GM12872 (cell line): ENCODE results near the gene CACNA1B.

Source experiments
- TF ChIP-seq, protein P1 (sequence below): IDR thresholded peaks from 3 replicates; pipeline ENCODE4 v1.5.1; 2011; ENCODE audit warnings: low read depth, mild to moderate bottlenecking, low read length, moderate library complexity; ENCODE audit not compliant: insufficient read depth

The CACNA1B gene

DNA sequence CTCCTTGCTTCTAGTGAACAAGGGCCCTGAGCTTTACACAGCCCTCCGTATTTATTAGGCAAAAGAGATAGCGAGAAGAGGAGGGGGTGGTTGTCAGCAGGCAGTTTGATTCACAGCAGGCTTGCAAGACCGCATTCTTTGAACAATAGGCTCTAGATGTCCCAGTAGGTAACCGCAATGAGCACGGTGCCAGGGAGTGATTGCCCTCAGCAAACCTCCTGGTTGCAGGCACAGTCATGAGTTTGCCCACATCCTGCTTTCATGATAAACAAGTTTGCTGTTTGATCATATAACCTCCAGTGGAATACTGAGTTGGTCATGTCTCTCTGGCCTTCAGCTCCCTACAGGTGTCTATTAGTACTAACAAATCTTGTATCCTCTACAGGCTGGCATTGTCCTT, 66.1 kb downstream of the CACNA1B start:
- TF ChIP-seq, protein P1, sequence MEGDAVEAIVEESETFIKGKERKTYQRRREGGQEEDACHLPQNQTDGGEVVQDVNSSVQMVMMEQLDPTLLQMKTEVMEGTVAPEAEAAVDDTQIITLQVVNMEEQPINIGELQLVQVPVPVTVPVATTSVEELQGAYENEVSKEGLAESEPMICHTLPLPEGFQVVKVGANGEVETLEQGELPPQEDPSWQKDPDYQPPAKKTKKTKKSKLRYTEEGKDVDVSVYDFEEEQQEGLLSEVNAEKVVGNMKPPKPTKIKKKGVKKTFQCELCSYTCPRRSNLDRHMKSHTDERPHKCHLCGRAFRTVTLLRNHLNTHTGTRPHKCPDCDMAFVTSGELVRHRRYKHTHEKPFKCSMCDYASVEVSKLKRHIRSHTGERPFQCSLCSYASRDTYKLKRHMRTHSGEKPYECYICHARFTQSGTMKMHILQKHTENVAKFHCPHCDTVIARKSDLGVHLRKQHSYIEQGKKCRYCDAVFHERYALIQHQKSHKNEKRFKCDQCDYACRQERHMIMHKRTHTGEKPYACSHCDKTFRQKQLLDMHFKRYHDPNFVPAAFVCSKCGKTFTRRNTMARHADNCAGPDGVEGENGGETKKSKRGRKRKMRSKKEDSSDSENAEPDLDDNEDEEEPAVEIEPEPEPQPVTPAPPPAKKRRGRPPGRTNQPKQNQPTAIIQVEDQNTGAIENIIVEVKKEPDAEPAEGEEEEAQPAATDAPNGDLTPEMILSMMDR, result no peak

DNA sequence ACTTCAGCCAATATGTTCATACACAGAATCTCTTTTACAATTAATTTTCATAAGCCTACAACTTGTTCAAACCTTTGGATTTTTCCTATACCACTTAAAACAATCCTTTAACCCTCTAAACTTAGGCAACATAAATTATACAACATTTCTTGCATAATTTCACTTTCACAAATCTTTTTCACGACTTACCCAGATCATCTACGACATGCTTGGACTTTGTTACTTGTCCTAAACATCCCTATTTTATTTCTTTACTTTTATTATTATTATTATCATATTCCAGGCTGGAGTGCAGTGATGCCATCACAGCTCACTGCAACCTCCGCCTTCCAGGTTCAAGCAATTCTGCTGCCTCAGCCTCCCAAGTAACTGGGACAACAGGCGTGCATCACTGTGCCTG, 68.0 kb downstream of the CACNA1B start:
- TF ChIP-seq, protein P1, result no peak

DNA sequence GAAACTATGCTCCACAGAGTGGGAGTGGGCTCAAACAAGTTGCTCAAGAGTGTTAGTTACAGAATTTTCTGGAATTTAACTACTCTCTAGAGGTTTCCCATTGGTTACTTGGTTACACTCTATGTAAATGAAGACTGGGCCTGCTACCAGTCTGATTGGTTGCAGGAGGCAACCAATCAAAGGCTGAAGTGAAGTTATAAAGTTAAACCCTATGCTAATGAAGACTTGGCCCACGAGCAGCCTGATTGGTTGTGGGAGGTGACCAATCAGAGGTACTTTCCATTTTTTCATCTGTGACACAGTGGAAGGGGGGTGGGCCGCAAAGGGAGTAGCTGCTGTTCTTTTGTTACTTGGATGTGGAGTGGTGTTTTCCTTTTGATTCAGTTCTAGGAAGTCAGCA, 69.4 kb downstream of the CACNA1B start:
- TF ChIP-seq, protein P1, result no peak

DNA sequence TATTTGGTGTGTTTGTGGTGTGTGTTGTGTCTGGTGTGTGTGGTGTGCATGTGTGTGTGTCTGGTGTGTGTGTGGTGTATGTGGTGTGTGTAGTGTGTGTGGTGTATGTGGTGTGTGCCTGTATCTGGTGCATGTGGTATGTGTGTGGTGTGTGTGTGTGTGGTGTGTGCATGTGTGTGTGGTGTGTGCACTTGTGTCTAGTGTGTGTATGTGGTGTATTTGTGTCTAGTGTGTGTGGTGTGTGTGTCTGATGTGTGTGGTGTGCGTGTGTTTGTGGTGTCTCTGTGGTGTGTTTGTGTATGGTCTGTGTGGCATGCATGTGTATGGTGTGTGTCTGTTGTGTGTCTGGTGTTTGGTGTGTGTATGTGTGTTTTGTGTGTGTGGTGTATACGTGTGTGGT, 71.1 kb downstream of the CACNA1B start:
- TF ChIP-seq, protein P1, result no peak

DNA sequence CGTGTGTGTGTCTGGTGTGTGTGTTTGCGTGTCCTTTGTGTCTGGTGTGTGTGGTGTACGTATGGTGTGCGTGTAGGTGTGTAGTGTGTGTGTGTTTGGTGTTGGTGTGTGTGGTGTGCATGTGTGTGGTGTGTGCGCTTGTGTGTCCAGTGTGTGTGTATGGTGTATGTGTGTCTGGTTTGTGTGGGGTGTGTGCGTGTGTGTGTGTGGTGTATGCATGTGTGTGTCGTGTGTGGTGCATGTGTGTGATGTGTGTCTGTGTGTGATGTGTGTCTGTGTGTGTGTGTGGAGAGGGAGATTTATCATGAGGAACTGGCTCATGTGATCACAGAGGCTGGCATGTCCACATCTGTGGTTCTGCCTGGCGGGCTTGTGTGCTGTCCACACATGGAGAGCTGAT, 71.7 kb downstream of the CACNA1B start:
- TF ChIP-seq, protein P1, result no peak

DNA sequence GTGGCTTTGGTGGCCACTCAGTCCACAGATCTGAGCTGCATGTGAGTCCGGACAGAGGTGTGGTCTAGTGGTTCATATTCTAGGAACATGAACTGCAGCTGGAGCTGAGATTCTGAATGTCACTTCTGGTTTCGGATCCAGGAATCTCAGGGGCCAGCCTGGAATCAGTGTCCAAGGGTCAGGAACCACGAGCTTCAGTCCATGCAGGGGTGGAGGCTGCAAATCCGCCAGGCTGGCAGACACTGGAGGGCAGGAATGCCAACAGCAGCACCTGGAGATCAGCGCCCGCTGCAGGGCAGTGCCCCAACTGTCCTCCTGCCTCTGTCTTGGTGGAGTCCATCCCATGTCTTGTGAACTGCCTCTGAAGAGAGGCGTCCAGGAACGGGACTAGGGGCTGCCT, 73.5 kb downstream of the CACNA1B start:
- TF ChIP-seq, protein P1, result no peak

DNA sequence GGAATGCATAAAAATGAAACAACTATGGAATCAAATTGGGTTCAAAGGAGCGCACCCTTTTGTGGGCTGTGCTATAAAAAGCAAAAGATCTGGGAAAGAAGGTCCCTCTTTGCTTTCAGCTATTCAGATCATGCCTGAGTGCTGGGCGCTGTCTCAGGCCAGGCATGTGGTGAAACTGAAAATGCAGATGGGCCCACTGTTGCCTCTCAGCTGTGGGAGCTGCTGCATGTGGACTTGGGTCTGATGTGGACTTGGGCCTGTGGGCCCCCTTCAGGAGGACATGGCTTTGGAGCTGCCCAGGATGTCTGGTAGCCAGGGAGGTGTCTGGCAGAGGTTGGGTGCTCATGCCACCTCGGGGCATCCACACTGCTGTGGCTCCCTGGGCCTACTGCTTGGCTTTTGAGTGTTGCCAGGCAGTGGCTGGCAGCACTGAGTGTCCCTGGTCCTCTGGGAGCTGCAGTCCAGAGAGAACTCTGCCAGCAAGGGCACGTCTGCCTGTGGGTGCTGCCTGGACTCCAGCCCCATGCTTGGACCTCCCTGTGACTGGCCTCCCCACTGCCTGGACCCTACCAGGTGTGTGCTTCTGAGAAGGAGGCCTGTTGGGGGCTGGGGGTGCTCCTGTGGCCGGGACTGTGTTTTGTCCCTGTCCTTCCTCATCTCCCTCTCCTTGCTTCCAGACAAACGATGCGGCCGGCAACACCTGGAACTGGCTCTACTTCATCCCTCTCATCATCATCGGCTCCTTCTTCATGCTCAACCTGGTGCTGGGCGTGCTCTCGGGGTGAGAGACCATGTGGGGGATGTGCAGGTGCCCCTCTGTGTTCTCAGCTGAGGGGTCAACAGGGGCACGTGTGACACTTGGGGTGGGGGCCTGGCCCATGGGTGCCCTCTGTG, 74.3 kb downstream of the CACNA1B start:
- TF ChIP-seq, protein P1, result no peak
